ENCODE data around the gene EBF4. TPM values are rescaled to one million over a fixed set of nuclear protein-coding genes. Genes with fewer than 3 reads are reported as not detected.
"Not testable (repeated sequence)": the region's sequence is repeated elsewhere in the genome, so short reads cannot be mapped to it uniquely, and the experiment has no call there.

The EBF4 gene
- total RNA-seq, 3 donors from 2014 or later: 1.6 to 22.0 (median 22.0) TPM

DNA sequence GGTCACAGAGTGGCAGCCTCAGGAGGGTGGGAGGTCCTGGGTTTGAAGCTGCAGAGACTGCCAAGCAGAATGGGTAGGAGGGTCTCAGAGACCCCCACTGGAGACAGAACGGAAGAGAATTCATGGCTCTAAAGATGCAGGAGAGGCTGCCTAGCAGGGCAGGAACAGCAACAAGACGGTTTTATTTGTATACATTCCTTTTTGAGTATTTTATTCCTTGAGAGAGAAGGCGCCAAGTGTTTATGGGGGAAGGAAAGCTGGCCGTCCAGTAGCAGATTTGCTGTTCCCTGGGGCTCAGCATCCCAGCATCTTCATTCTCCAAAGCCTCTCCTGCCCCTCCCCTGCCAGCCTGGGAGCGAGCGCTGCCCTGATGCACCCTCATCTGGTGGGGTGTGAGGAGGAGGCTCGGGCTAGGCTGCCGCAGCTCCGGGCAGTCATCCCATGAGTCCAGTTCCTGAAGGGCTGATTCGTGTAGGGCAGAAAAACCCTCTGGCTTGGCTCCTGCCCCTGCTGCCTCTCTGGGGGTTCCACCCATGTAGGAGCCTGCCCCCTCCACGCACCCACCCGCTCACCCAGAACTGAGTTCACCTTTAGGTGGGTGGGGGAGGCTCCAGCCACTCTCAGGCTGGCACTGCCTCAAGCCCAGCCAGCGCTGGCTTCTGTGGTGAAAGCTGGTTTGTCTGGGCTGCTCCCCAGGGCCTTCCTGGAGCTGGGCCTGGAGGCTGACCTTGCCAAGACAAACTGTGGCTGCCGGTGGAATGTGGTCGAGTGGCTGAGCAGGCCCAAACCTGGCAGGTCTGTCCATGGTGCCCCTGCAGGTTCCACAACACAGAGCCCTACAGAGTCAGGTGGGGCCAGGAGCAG is 75.4 kb downstream of the EBF4 start:
- Histone ChIP-seq H3K27ac (peak overlapping the region; percentile 45 to 75), H3K27me3 (no peaks in the 10 kb centered on the region), H3K36me3 (no peaks in the 10 kb centered on the region), H3K4me1 (no peaks in the 10 kb centered on the region), H3K9me3 (no peaks in the 10 kb centered on the region), H3K4me3 (peak overlapping the region in 2 of 3 donors; percentile 28 to 32)
- DNase-seq (ENCODE audit: low spot score in 2 of 2): peak; percentile 87 to 93
- intact Hi-C loops (cut with DNase I; ENCODE audit: low total_unique reads): no loop called here
- TF ChIP-seq POLR2AphosphoS5 (IDR thresholded peaks at IDR 0.05): peak in 2 of 3 donors; percentile 49 to 57
- TF ChIP-seq, protein P1, sequence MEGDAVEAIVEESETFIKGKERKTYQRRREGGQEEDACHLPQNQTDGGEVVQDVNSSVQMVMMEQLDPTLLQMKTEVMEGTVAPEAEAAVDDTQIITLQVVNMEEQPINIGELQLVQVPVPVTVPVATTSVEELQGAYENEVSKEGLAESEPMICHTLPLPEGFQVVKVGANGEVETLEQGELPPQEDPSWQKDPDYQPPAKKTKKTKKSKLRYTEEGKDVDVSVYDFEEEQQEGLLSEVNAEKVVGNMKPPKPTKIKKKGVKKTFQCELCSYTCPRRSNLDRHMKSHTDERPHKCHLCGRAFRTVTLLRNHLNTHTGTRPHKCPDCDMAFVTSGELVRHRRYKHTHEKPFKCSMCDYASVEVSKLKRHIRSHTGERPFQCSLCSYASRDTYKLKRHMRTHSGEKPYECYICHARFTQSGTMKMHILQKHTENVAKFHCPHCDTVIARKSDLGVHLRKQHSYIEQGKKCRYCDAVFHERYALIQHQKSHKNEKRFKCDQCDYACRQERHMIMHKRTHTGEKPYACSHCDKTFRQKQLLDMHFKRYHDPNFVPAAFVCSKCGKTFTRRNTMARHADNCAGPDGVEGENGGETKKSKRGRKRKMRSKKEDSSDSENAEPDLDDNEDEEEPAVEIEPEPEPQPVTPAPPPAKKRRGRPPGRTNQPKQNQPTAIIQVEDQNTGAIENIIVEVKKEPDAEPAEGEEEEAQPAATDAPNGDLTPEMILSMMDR (IDR thresholded peaks at IDR 0.05): peak in 1 of 3 donors; percentile 18
- no peak for TF ChIP-seq POLR2A (IDR thresholded peaks at IDR 0.05)

DNA sequence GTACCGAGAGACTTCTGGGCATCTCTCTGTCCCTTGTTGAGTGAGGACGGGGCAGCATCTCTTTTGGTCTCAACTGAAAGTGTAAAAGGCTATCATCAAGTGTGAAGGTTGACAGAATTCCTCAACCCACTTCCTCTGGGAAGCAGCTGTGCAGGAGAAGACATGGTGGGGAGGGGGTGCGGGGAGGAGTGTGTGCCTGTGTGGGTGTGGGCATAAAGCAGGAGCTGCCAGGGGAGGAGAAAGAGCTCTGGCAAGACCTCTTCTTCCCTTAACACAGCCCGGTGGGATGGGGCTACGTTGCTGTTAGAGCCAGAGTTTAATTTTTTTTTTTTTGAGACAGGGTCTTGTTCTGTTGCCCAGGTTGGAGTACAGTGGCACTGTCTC is 76.0 kb downstream of the EBF4 start:
- Histone ChIP-seq H3K27me3 (no peaks in the 10 kb centered on the region), H3K4me1 (no peaks in the 10 kb centered on the region), H3K4me3 (peak overlapping the region in 1 of 3 donors; percentile 28), H3K9me3 (no peaks in the 10 kb centered on the region), H3K36me3 (no peaks in the 10 kb centered on the region), H3K27ac (peak overlapping the region; percentile 45 to 75)
- TF ChIP-seq POLR2A (IDR thresholded peaks at IDR 0.05) (no peak), POLR2AphosphoS5 (IDR thresholded peaks at IDR 0.05) (no peak)
- TF ChIP-seq, protein P1 (IDR thresholded peaks at IDR 0.05): no peak
- DNase-seq (ENCODE audit: low spot score in 2 of 2): no peak
- intact Hi-C loops (cut with DNase I; ENCODE audit: low total_unique reads): no loop called here

DNA sequence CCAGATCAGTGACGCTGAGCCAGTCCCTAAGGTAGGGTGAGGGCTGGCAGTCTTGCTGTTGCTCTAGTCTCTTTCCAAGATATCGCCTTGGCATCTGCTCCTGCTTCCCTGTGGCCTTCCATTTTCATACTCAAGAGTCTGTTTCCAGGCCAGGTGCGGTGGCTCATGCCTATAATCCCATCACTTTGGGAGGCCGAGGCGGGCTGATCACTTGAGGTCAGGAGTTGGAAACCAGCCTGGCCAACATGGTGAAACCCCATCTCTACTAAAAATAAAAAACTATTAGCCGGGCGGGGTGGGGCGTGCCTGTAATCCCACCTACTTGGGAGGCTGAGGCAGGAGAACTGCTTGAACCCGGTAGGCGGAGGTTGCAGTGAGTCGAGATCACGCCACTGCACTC is 77.5 kb downstream of the EBF4 start:
- H3K4me3 ChIP-seq; H3K9me3 ChIP-seq; H3K27me3 ChIP-seq; H3K36me3 ChIP-seq; intact Hi-C loops (cut with DNase I; ENCODE audit: low total_unique reads); H3K4me1 ChIP-seq; DNase-seq (ENCODE audit: low spot score in 2 of 2); H3K27ac ChIP-seq: not testable (repeated sequence)

DNA sequence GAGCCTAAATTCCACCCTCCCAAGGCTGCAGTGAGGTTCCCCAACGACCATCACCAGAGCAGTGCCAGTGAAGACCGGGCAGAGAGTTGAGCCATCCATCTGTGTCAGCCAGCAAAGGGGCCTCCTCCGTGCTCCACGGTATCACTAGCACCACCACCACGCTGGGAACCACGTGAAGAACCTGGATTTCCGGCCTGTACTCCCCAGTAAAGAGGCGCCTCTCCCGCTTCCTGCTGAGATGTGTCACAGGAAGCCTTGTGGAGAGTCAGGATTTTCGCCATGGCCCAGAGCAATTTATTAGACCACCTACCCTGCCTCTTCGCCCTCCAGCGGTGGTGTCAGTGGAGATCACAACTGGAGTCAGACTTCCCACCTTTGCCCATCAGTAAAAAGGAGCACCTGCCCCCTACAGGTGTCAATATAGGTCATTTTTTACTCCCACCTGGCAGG is 79.1 kb downstream of the EBF4 start:
- Histone ChIP-seq H3K36me3 (no peaks in the 10 kb centered on the region), H3K9me3 (no peaks in the 10 kb centered on the region), H3K4me1 (no peaks in the 10 kb centered on the region), H3K27me3 (no peaks in the 10 kb centered on the region), H3K4me3 (no peak overlapping the region), H3K27ac (no peak overlapping the region)
- TF ChIP-seq POLR2AphosphoS5 (IDR thresholded peaks at IDR 0.05): no peak
- no peak for TF ChIP-seq POLR2A (IDR thresholded peaks at IDR 0.05)
- TF ChIP-seq, protein P1 (IDR thresholded peaks at IDR 0.05): no peak
- intact Hi-C loops (cut with DNase I; ENCODE audit: low total_unique reads): no loop called here
- DNase-seq (ENCODE audit: low spot score in 2 of 2): no peak

DNA sequence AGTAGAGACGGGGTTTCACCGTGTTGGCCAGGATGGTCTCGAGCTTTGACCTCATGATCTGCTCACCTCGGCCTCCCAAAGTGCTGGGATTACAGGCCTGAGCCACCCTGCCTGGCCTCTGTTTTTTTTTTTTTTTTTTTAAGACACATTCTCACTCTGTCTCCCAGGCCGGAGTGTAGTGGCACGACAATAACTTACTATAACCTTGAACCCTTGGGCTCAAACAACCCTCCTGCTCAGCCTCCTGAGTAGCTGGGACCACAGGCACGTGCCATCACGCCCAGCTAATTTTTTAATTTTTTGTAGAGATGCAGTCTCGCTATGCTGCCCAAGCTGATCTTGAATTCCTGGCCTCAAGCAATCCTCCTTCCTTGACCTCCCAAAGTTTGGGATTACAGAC is 81.2 kb downstream of the EBF4 start:
- H3K36me3 ChIP-seq: no peaks in the 10 kb centered on the region
- no peak for DNase-seq (ENCODE audit: low spot score in 2 of 2)
- H3K4me1 ChIP-seq: no peaks in the 10 kb centered on the region
- intact Hi-C loops (cut with DNase I; ENCODE audit: low total_unique reads): no loop called here
- no peaks in the 10 kb centered on the region for H3K27me3 ChIP-seq
- no peaks in the 10 kb centered on the region for H3K9me3 ChIP-seq
- TF ChIP-seq POLR2A (IDR thresholded peaks at IDR 0.05): no peak
- TF ChIP-seq, protein P1 (IDR thresholded peaks at IDR 0.05): no peak
- TF ChIP-seq POLR2AphosphoS5 (IDR thresholded peaks at IDR 0.05): no peak
- H3K4me3 ChIP-seq: no peak overlapping the region
- H3K27ac ChIP-seq: no peak overlapping the region
